ENCODE measurements around the gene DHCR7.
"Not testable (repeated sequence)": the region's sequence is repeated elsewhere in the genome, so short reads cannot be mapped to it uniquely, and the experiment has no call there.

DHCR7 gene

GRCh38 chr11:71436861-71437260, 11.3 kb downstream of the DHCR7 start:
- DNase-seq, result no peak

- DNase-seq, result no peak
Observed at GRCh38 chr11:71435278-71435951, 12.8 kb downstream of the DHCR7 start.

GRCh38 chr11:71434576-71435130, 13.5 kb downstream of the DHCR7 start:
- DNase-seq, result no peak

DNA sequence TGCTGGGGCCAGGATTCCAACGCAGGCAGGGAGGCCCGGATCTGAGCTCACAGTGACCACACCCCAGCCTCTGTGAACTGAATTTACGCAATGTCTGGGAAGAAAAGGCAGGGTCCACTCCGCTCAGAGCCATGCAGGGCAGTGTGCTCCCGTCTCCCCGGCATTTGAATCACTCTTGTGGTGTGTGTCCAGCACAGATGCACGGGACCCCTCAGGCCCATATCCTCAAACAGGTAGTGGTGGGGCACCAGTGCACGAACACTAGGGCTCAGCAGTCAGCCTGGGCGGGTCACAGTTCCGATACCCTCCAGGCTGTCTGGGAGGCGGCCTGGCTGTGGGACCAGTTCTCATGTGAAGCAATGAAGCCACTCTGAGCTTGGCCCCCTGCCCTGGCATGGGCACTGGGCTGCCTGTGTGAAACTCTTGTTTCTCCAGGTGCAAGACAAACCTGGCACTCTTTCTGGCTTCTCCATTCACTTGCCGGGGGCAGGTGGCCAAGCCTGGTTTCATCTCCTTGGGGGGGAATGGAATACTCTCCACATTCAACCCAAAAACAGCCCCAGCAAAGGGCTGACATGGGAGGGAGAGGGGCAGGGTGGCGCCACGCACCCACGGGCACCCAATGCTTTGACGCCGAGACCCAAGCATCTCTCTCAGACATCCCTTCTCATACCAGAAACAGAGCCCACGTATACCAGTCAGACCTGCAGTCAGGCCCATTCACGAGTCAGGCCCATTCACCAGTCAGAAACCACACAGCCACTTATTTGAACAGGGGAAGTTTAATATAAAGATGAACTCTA, 14.3 kb downstream of the DHCR7 start:
- DNase-seq, result no peak

GRCh38 chr11:71432761-71433647, 15.2 kb downstream of the DHCR7 start:
- DNase-seq, result no peak

DNA sequence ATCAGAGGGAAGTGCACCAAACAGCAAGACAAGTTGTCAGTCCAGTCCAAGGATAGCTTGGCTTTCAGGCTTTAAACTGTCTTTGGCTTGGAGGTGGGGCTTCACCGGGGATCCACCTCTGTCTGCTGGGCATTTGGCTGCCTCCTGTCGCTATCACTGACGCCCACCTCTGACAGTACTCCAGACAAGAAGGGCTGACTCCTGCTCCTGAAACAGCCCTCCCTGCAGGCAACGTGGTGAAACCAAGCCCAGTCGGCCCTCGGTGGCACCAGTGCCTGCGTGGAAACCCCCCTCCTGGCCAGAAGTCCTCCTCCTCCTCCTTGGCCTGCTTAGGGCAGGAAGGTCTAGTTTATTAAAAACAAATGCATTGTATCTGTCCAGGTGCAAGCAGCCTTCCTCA, 16.9 kb downstream of the DHCR7 start:
- DNase-seq, result no peak

GRCh38 chr11:71430166-71430565, 18.0 kb downstream of the DHCR7 start:
- DNase-seq, result no peak

DNA sequence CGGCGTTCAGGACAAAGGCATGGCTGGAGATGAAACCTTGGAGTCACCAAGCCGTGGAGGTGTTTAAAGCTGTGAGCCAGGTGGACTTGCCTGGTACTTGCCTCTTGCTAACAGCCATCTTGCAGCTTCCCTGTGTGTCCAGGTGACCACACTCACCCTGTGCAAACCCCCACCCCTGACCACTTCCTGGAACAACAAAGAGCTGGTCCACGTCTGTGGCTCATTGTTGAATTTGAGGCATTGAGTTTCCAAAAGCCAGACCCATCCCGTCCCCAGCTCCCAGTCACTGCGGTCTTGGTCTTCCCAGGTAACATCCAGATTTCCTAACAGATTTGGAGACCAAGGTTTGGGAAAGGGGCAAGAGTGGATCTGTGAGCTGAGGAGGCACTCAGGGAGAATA, 18.5 kb downstream of the DHCR7 start:
- DNase-seq, result no peak

DNA sequence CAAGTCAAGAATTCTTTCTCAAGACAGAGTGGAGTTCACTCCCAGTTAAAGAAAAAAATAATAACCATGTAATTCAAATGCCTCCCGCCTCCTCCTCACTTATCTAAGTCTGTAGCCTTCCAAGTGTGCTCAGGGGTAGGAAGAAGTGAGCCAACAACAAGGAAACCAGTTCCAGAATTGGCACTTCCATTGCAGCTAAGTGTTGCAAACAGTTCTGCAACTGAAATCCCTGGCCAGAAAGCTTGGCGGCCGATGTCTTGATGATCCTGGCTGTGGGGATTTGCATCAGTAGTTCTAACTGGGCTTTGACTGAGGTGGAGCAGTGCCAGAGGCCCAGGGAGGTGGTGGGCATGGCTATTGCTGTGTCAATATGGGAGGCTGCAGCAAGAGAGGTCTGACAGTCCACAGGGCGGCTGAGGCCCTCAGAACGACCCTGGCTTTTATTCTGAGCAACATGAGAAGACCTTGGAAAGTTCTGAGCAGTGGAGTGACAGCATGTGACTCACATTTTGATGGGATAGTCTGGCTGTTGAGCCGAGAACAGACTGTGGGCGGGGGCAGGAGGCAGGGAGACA, 19.2 kb downstream of the DHCR7 start:
- no peak for DNase-seq

DNA sequence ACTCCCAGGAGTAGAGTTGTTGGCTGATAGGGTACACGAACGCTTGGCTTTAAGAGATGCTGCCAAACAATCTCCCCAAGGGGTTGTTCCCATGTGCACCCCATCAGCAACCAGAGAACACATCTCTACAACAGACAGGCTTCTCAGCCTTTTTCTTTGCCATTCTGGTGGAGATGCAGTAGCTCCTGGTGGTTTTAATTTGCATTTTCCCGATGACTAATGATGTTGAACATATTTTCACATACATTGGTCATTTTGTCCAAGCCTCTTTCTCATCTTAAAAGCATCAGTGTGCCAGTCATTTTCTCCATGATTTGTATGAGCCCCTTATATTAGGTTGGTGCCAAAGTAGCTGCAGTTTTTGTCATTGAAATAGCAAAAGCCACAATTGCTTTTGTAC, 21.8 kb downstream of the DHCR7 start:
- no peak for DNase-seq

- no peak for DNase-seq
Observed at GRCh38 chr11:71425860-71426259, 22.3 kb downstream of the DHCR7 start.

GRCh38 chr11:71425409-71425808, 22.8 kb downstream of the DHCR7 start:
- DNase-seq, result no peak

GRCh38 chr11:71423181-71423790, 24.9 kb downstream of the DHCR7 start:
- DNase-seq, result no peak

- not testable (repeated sequence) for DNase-seq
Observed at GRCh38 chr11:71422318-71422717, 25.9 kb downstream of the DHCR7 start.

- no peak for DNase-seq
Observed at GRCh38 chr11:71421392-71421950, 26.7 kb downstream of the DHCR7 start.

DNA sequence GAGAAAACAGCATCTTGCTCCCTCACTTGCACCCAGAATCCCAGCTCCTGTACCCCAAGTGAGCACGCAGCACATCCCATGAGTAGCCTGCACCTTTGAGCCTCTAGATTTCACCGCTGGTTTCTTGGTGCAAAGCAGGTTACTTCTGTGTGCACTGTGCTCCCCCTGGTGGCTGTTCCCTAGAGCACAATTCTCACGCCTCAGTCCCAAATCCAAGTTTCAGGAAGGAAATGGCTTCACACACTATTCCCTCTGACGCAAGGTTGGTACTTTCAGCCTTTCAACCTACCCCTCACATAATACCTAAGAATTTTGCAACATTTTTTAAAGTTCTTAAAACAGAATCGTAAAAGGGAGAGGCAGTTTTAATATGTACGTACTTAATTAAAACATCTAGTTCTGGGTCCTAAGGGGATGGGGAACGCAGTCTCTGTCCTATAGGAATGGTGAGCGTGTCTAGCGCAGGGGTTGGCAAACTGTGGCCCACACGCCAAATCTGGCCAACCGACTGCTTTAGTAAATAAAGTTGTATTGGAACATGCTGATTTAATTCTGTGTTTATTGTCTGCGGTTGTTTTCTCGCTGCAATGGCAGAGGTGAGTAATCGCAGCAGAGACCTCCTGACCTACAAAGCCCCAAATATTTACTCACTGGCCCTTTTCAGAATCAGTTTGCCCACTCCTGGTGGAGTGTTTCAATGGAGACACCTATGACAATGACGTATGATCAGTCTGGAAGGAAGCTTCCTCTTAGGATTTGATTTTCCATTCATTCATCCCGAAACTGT, 27.5 kb downstream of the DHCR7 start:
- DNase-seq, result no peak

GRCh38 chr11:71418643-71419042, 29.6 kb downstream of the DHCR7 start:
- DNase-seq, result no peak

DNA sequence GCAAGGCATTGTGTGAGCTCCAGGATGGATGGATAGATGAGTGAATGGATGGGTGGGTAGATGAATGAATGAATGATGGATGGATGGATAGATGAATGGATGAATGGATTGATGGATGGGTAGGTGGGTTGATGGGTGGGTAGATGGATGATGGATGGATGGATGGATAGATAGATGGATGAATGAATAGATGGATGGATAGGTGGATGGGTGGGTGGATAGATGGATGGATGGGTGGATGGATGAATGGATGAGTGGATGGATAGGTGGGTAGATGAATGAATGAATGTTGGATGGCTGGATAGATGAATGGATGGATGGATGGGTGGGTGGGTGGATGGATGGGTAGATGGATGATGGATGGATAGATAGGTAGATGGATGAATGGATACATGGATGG, 33.5 kb downstream of the DHCR7 start:
- DNase-seq, result no peak

- DNase-seq, result no peak
Observed at GRCh38 chr11:71410363-71410966, 37.7 kb downstream of the DHCR7 start.

DNA sequence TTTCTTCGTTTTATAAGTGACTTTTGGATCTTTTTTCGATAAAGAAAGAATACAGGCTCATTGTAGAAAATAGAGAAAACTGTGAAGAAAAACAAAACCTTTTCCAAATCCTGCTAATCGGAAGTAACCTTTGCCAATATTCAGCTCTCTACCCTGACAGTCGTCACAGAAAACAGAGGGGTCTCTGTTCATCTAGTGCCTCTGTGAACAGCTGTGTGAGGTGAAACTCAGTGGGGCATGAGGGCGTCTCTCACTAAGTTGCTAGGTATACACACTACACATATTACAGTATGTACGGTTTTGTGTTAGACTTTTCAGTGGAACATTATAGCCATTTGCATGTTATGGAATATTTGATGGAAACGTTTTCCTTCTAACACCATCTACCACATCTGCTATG, 39.4 kb downstream of the DHCR7 start:
- no peak for DNase-seq

DNA sequence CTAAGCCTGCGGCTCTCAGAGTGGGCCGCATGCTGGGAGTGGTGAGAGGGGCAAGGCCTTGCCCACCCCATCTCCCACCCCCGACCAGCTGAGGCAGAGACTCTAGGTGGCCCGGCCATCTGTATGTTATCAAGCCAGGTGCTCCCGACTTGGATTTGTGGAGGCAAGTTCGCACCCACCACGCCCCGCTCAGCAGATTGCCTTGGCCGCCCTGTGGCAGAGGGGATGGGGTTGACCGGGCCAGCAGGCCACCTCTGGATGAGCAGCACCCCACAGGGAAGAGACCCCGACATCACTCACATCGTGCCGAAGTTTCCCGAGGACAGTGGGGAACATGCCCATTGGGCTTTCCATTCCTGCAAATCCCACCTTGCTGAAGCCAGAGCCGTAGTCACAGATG, 40.8 kb downstream of the DHCR7 start:
- DNase-seq, result no peak
